Measurements from ENCODE around the gene PDZRN3.

The PDZRN3 gene

DNA sequence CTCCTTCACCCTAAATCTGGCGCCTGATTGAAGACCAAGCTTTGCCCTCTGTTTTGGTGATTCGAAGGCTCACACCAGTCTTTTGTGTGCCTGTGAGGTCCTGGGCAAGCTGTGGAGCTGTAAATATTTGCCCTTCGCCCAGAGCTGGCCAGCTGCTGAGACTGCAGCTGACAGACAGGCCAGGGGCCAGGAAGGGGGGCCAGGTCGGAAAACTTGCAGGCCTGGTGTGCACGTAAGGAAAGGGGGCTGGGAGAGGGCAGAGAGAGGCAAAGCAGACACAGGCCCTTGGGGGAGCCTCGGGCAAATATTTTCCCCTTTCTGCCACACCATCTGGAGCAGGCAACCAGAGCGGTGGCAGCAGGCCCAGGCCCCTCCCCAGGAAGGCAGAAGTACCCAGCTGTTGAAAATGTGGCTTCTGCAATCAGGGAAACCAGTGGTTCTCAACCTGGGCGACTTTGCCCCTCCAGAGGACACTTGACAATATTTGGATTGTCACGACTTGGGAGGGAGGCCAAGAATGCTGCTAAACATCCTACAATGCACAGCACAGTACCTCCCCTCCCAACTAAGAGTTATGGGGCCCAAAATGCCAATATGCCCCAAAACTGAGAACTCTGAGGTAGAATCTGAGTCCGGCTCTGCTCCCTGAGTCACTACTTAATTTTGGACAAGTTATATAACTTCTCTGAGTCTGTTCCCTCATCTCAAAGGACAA is 2.5 kb downstream of the PDZRN3 start:
- no peak for FAIRE-seq

DNA sequence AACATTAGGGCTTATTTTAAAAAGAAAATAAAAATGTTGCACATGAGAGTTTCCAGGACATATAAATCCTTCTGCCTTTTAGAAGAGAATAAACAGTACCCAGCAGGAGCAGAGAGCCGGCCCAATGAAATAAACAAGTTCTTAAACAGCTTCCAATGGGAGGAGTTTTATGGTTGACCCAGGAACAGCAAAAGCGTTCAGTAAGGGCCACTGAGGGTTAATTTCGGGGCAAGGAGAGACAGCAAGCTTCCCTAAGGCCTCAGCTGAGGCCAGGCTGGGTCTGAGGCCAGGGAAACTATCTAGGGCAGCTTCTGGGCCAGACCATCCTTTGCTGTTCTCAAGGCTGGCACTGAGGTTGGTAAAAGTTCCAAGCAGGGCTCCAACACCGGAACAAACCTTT is 3.4 kb downstream of the PDZRN3 start:
- FAIRE-seq, result peak; percentile 60

DNA sequence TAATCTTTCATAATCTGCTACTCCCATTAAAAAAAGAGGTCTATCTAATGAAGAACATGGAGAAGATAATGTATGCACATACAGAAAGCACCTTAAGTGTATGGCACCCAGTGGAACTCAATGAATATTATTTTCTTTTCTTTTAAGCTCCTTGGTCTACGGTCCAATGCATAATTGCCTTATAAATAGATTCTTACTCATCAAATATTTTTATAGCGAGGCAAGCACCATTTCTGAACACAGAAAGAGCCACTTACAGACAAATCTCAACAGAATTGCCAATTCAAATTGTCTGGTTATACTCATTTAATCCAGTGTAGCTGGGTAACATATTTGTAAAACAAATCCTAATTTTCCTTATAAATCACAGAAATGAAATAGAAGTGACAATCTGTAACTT is 6.3 kb downstream of the PDZRN3 start:
- no peak for FAIRE-seq

DNA sequence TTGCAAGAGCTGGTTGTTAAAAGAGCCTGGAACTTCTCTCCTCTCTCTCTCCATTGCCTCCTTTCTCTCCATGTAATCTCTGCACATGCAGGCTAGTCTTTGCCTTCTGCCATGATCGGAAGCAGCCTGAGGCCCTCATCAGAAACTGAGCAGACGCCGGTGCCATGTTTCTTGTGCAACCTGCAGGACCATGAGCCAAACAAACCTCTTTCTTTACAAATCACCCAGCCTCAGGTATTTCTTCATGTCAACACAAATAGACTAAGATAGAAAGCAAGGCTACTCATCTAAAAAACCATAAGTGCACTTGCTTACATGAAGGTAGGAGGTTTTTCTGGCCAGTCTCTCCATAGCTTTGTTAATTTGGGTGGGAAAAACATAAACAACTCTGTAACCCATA is 8.7 kb downstream of the PDZRN3 start:
- FAIRE-seq, result no peak

DNA sequence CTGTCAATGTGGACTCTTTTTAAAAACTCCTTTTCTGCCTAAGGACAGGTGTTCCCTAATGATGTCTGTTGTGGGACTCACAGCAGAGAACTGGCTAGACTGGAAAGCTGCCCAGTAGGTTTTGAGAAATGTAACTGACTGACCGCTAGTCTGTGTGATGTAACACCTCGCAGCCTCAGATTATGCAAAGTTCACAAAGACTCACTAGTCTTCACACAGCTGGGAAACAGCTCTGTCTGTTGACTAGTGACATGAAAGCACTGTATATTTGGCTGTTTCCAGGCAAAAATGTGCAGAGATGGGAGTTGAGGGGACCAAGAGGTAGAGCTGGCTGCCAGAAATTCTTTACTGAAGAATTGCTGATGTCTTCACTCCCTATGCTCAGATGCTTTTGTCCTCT is 10.3 kb downstream of the PDZRN3 start:
- peak; percentile 61 for FAIRE-seq

DNA sequence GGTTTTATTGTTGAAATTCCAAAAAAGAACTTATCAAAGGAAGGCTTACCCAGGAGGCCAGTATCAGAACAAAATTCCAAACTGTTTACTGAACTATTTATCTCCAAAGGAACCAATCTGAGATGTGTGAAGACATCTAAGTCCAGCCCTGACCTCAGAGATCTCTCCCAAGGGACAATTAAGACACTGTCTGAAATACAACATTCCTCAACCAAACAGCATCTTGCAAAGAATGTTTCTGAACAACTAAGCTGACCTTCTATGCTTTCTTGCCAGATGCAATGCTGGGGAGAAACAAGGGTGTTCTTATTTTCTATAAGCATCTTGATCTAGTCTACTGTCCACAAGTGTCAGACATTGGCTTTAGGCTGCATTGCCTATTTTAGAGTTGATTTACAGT is 13.6 kb downstream of the PDZRN3 start:
- peak; percentile 46 for FAIRE-seq

DNA sequence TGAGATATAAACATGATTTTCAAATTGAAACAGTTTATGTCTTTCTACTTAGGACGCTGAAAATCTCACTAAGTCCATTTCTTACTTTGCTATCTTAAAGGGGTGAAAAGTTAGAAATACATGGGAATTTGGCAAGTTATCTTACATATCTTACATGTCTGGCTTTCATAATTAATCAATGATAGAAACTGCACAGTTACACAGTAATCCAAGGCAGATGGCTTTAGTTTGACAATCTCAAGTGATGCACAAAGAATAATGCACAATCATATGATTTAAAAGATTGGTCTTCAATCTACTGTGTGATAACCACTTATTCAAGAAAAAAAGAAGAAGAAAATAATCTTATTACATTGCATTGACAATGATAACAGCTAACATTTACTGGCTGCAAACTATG is 14.2 kb downstream of the PDZRN3 start:
- FAIRE-seq, result no peak

DNA sequence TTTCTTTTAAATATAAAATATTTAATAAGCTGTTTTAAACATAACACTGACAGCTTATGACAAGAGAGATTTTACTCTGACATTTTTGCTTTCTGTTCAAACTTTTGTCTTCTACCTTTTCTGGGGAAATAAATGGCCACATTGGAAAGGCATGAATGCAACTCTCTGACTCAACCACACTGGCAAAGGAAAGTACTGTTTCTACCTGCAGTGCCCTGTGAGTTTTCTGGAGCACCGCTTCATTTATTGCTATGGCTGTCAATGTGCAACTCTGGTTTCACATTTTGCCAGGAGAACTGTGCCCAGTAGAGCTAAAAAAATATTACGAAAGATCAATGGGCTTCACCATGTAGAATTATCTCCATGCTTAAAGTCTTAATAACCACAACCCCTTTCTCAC is 15.1 kb downstream of the PDZRN3 start:
- no peak for FAIRE-seq

DNA sequence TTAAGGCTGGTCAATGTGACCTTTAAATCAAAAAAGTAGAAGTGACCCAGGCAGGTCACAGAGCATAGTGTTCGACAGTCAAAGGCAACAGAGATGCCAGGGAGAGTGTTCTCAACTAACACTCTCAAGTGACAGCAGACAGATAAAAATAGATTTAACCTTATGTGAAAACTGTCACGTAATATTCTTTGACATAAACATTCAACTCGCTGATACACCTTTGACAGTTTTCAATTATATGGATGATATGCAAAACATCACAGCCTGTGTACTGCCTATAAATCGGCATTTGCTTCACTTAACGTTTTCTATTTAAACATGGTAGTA is 15.5 kb downstream of the PDZRN3 start:
- no peak for FAIRE-seq

DNA sequence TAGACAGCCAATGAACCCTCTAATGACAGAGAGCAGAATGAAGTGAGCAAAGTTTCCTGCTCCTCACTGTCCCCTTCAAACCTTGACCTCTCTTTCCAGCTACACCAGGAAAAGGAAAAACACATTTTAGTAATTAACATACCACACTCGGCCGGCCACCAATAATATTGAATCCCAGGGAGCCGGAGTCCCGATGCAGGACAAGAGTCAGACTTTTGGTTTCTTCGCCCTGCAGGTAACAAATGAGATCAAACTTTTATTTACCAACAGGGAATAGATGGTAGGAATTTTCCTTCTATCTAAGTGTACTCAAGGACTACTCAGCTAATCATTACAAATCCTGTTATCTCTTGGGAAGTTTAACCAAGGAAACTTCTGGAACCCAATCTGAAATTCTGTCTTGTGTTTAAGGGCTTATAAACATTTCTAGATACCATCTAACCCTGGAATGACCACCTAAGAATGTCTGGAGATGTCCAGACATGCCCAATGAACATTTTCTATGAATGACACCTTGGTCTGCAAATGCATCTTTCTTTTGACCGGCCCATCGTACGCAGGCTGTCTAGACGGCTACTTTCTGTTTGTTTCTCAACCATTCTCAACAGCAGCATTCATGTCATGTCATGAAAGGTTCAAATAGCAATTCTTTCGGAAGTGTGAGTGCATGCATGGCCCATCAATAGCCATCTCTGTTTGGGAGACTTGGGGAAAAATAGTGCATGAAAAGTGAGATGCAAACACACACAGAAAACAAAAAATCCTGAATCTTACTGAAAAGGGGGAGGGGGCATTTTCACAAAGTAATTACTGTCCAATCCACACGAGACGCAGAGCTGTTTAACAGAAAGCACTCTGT is 16.1 kb downstream of the PDZRN3 start:
- no peak for FAIRE-seq

DNA sequence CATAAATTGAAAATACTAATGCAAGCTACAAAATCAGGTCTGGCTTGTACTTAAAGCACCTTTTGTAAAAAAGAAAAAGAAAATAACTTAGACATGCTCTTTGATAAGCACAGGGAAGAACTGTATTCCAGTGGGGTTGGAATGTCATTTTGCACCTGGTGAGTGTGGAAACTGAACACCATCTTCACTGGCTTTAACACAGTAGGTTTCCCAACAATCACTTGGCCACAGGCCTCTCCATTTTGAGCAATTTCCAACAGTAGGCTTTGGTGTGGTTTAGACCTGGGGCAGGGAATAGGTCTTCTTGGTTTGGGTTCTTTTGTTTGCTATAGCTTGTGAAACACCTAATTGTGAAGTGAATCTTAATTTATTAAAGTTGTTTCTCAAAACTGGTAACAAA is 18.9 kb downstream of the PDZRN3 start:
- FAIRE-seq, result no peak

DNA sequence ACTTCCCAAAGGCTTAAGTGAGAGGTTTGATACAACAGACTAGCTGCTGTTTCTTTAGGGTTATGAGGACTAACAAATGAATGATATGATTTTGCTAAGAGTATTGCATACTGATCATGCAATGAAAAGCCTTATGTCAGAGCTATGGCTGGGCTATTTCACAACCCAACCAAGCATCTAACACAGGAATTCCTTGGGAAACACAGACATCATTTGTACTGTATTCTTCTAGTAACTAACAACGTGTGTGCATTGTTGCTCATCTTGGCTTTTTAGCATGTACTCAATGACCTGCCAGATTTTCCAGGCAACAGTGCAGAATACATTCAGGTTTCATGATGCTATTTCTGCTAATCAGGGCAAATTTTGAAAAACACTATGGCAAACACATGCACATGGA is 19.3 kb downstream of the PDZRN3 start:
- no peak for FAIRE-seq

DNA sequence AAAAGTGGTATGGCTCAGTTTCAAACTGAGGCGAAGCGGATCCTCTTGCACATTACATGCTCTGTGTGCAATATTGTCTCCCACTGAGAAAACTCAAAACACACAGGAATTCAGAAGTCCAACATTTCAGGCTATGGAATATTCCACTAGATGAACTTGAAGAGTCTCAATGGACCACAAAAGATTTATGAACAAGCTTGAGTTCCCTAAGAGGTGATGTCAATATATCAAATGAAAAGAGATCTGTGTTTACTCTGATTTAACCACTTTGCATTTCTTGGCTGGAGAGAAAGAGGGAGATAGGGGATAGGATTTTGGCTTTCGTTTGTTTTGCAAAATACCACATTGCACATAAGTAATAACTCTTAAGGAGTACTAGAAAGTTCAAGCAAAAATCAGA is 20.3 kb downstream of the PDZRN3 start:
- peak; percentile 31 for FAIRE-seq

DNA sequence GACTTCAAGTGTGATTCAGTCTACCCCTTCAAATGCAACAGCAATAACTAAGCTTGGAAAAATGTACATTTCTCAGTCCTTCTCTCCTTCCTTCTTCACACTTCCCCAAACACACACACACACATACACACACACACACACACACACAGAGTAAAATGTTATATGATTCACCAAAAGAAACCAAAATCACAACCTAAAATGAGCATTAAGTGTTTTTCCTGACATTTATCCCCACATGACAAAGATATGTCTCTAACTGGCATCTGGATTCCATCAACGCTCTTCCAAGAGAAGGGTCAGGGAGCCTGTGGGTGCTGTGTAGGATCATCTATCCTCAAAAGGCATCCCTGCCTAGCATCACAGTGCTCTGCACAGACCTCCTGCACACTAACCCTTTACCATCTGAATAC is 21.0 kb downstream of the PDZRN3 start:
- FAIRE-seq, result no peak

DNA sequence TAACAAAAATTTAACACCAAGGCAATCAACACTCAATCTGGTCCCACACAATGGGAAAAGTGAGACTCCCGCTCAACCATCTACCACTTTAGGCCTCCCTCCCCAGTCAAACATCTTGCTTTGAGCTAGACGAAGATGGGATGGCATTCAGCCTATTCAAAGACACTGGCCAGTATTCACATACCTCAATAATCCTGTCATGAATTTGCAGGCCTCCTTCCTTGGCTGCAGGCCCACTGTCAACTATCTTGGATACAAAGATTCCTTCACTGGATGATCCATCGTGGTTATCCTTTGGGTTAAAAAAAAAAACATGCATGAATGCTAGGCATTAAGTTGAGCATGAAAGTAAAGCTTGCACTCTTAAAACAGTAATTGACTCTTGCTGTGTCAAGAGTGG is 22.6 kb downstream of the PDZRN3 start:
- FAIRE-seq, result no peak

DNA sequence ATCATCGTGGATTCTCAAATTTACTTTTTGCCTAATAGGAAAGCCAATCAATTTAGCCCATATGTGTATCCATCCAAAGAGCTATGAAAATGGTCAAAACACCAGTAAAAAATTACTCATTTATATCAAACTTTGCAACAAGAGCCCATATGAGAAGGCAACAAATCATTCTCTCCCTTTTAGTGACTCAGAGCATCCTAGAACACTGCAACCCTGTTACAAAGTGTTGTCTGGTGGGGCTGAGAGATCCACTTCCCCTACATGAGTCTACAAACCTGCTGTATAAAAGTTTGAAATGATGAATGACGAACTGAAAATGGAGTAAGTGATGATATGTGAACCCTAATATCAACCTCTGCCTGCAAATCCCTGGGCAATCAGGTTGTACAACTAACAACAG is 23.3 kb downstream of the PDZRN3 start:
- no peak for FAIRE-seq

DNA sequence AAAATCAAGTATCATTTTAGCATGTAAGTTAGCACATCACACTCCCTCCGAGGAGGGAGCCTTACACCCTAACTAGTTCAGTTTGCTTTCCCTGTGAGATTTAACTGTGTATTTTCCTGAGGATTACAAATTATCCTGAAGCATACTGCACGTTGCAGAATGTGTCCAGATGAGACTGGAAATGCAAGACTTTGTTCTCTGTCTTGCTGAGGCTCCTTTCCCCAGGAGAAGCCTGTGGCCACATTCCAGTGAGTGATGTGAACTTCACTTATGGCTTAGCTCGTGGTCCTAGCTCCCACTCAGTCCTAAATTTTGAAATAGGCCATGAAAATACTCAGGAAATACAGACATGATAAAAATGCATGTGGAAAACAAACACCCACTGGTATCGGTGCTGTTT is 23.7 kb downstream of the PDZRN3 start:
- FAIRE-seq, result no peak

DNA sequence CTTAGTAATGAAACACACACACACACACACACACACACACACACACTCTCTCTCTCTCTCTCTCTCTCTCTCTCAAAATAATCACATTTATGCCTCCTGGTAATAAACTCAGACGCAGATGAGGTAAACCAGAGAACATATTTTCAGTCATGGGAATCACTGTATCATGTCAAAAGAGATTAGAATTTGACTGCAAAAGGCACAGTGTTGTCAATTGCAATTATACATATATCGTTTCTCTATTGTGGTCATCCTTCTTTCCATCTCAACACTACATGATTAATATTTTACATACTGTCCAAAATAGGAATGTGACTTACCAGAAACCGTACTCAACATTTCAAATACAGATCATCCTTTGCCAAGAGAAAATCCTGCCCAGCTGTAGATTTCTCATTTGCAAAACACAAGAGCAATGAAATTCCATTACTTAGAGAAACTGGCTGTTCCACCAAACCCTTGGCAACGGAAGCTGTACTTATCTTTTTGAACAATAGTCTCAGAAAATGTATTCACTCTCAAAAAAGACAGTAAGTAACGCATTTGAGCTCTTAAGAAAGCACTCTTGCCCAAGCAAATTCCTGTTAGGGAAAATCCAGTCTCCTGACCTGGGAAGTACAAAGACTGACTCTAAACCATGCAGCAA is 24.3 kb downstream of the PDZRN3 start:
- FAIRE-seq, result no peak

DNA sequence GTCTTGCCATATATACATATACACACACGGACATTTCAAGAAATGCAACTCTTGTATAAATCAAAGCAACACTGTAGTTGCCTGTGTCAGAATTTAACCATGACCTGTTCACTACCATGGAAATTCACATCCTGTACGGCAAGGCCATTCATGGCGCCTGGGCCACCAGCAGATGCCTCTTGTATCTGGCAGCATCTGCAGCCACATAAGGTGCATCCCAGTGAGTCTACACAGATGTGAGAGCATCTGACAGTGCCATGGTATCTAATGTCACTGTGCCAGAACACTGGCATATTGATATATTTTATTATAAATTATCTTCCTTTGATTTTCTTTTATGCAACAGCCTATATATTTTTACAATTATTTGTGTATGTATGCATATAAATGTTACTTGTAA is 25.1 kb downstream of the PDZRN3 start:
- FAIRE-seq, result no peak

DNA sequence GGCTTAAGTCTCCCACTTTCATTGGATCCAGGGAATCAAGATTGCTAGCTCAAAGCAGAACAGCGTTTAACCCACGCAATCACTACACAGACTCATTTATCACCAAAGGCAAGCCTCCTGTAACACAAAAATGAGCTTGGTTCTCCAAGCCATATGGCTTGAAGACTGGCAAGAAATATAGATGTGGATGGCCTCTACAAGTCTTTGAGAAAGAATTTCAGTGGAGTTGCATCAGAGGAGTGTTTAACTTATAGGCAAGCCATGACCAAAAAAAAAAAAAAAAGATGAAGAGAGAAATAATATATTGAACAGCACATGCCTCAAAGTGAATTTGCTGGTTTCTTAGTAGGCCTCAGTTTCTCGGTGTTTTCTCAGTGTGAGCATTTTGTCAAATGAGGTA is 27.3 kb downstream of the PDZRN3 start:
- no peak for FAIRE-seq

DNA sequence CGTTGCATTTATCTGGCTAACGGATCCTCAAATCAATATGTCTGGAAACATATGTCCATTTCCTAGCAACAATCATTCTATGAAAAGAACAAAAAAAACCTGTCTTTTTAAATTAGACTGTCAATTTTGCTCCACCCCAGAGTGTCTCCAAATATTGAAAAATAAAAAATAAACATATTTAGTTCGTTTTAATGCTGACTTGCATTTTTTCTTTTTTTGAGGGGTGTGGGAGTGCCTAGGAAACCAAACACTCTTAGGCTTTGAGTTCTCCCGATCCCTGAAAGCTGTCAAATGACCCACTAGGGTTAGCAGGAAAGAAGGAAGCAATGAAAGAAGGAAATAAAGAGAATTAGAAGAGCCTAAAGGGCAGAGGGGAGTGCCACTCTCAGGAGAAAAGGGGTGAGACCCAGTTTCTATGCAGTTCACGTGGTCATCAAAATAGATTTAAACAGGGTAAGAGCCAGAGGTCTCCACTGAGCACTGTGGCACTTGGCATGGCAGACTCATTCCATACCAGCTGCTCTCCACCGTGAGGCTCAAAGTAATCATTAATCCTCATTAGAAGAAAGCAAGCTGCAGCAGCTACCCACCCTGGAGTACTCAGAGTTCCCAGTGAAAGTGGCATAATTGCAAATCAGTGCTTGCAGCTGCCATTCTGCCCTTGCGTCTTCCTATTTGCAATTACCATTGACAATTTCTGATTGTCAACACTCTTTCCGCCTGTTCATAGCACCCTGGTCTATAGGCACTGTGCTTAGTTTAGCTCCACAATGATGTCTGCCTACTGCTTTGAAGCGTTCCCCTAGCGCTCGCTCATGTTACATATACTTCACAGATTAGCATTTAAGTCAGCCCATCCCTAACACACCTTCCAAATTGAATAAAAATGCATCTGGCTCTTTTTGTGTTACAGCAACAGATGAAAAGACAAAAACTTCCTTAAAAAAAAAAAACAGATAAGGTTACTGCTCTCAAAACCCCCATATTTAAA is 32.3 kb downstream of the PDZRN3 start:
- no peak for FAIRE-seq

DNA sequence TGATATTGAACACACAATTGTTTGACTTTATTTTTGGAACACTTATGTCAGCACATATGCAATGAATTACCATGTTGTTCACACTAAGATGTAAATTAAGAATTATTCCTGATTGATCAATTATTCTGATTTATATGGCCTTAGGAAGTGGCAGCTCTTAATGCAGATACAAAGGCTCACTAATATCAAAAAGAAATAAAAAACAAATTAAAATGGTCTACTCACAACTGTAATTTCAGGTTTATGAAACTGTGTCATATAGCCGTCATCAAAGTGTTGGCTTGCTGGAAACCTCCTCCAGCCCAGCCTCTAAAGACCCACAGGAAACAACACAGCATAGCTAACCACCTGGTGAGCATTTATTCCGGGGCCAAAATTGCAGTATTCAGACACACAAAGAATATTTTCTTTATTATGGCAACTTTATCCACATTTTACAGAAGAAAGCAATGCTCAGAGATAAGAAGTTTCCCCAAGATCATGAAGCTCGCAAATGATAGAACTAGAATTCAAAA is 33.4 kb downstream of the PDZRN3 start:
- no peak for FAIRE-seq

DNA sequence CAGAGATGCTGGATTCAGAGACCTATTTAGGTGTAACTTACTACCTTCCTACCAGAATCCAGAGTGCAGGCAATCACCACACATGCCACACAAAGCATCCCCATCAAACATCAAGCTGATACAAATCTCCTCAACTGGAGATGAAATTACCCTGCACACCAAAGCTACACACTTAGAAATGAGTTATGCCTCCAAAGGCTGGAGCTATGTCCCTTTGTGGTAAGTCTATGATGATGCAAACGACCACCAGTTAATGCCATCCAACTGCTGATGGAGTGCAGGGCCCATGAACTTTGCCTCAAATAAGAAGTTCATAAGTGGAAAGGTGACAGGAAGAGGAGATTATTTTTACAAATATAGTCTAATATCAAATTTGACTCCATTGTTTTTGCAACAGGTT is 38.1 kb downstream of the PDZRN3 start:
- FAIRE-seq, result no peak

Data from endometrium (tissue), 2 donors.